ENCODE data around the gene TPX2. TPM values are rescaled to one million over a fixed set of nuclear protein-coding genes. Genes with fewer than 3 reads are reported as not detected.

Gene TPX2
- total RNA-seq, 1 donor from 2014 or later, result 0.97 TPM

GRCh38 chr20:31747640-31748039 is 8.6 kb downstream of the TPX2 start:
- DNase-seq (no peak), ATAC-seq (ENCODE audit: poor library complexity) (no peak)
- intact Hi-C loops (cut with DNase I), result no loop called here

GRCh38 chr20:31749223-31749622 is 10.1 kb downstream of the TPX2 start:
- ATAC-seq (ENCODE audit: poor library complexity), result no peak
- intact Hi-C loops (cut with DNase I), result no loop called here

GRCh38 chr20:31751126-31751525 is 12.0 kb downstream of the TPX2 start:
- ATAC-seq (ENCODE audit: poor library complexity) (no peak), DNase-seq (no peak)
- intact Hi-C loops (cut with DNase I), result no loop called here

More at GRCh38 chr20:31749223-31749622, 10.1 kb downstream of the TPX2 start:
- DNase-seq, result no peak

- no peak for ATAC-seq (ENCODE audit: poor library complexity)
- intact Hi-C loops (cut with DNase I), result no loop called here
Measured at GRCh38 chr20:31757254-31757653, 18.2 kb downstream of the TPX2 start.

GRCh38 chr20:31758521-31758920 is 19.4 kb downstream of the TPX2 start:
- intact Hi-C loops (cut with DNase I), result no loop called here
- ATAC-seq (ENCODE audit: poor library complexity) (no peak), DNase-seq (no peak)

More at GRCh38 chr20:31757254-31757653, 18.2 kb downstream of the TPX2 start:
- DNase-seq, result no peak

- ATAC-seq (ENCODE audit: poor library complexity), result no peak
- intact Hi-C loops (cut with DNase I), result no loop called here
- DNase-seq, result no peak
Measured at GRCh38 chr20:31758991-31759390, 19.9 kb downstream of the TPX2 start.

- DNase-seq (no peak), ATAC-seq (ENCODE audit: poor library complexity) (no peak)
- intact Hi-C loops (cut with DNase I), result no loop called here
Measured at GRCh38 chr20:31759836-31760518, 20.9 kb downstream of the TPX2 start.

- intact Hi-C loops (cut with DNase I), result no loop called here
- ATAC-seq (ENCODE audit: poor library complexity), result no peak
- DNase-seq, result no peak
Measured at GRCh38 chr20:31760519-31761240, 21.6 kb downstream of the TPX2 start.

GRCh38 chr20:31764641-31765305 is 25.7 kb downstream of the TPX2 start:
- intact Hi-C loops (cut with DNase I), result no loop called here
- ATAC-seq (ENCODE audit: poor library complexity) (no peak), DNase-seq (no peak)

- DNase-seq, result no peak
- intact Hi-C loops (cut with DNase I), result no loop called here
Measured at GRCh38 chr20:31767805-31768204, 28.7 kb downstream of the TPX2 start.

GRCh38 chr20:31769681-31770080 is 30.6 kb downstream of the TPX2 start:
- ATAC-seq (ENCODE audit: poor library complexity), result no peak
- DNase-seq, result no peak
- intact Hi-C loops (cut with DNase I), result no loop called here

More at GRCh38 chr20:31767805-31768204, 28.7 kb downstream of the TPX2 start:
- ATAC-seq (ENCODE audit: poor library complexity), result no peak

GRCh38 chr20:31770243-31770642 is 31.2 kb downstream of the TPX2 start:
- DNase-seq, result no peak
- intact Hi-C loops (cut with DNase I), result no loop called here
- ATAC-seq (ENCODE audit: poor library complexity), result no peak

GRCh38 chr20:31774408-31774807 is 35.3 kb downstream of the TPX2 start:
- ATAC-seq (ENCODE audit: poor library complexity), result no peak
- DNase-seq, result no peak
- intact Hi-C loops (cut with DNase I), result no loop called here

GRCh38 chr20:31780839-31781238 is 41.7 kb downstream of the TPX2 start:
- intact Hi-C loops (cut with DNase I), result no loop called here
- ATAC-seq (ENCODE audit: poor library complexity) (no peak), DNase-seq (no peak)

- DNase-seq, result no peak
- intact Hi-C loops (cut with DNase I), result no loop called here
Measured at GRCh38 chr20:31781945-31782344, 42.9 kb downstream of the TPX2 start.

GRCh38 chr20:31784354-31785044 is 45.4 kb downstream of the TPX2 start:
- intact Hi-C loops (cut with DNase I), result no loop called here

More at GRCh38 chr20:31781945-31782344, 42.9 kb downstream of the TPX2 start:
- no peak for ATAC-seq (ENCODE audit: poor library complexity)

GRCh38 chr20:31785089-31785488 is 46.0 kb downstream of the TPX2 start:
- DNase-seq, result no peak
- intact Hi-C loops (cut with DNase I), result no loop called here
- no peak for ATAC-seq (ENCODE audit: poor library complexity)

More at GRCh38 chr20:31784354-31785044, 45.4 kb downstream of the TPX2 start:
- DNase-seq, result no peak
- no peak for ATAC-seq (ENCODE audit: poor library complexity)

- intact Hi-C loops (cut with DNase I), result no loop called here
- no peak for DNase-seq
- ATAC-seq (ENCODE audit: poor library complexity), result no peak
Measured at GRCh38 chr20:31788578-31788977, 49.5 kb downstream of the TPX2 start.

- ATAC-seq (ENCODE audit: poor library complexity) (no peak), DNase-seq (no peak)
- intact Hi-C loops (cut with DNase I), result no loop called here
Measured at GRCh38 chr20:31790401-31790800, 51.3 kb downstream of the TPX2 start.

Measured in Right ventricle myocardium superior (tissue), 1 donor.